ENCODE data around the gene GP2. TPM values are rescaled to one million over a fixed set of nuclear protein-coding genes. Genes with fewer than 3 reads are reported as not detected.

The GP2 gene
- total RNA-seq, 2 experiments from 2014 or later = not detected

DNA sequence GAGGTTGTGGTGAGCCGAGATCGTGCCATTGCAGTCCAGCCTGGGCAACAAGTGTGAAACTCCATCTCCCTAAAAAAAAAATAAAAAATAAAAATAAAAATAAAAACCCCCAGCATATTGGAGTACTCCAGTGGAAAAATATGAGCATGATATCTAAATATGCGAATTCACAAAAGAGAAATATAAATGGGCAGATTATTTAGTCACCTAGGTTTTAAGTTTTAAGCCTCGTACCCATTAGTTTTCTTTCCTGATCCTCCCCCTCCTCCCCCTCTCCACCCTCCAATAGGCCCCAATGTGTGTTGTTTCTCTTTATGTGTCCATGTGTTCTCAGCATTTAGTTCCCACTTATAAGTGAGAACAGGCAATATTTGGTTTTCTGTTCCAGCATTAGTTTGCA is 62.3 kb downstream of the GP2 start:
- no peaks in the 10 kb centered on the region for H3K36me3 ChIP-seq (ENCODE audit: insufficient read depth, low read length)
- Mint-ChIP-seq H3K9me3 (no peaks in the 10 kb centered on the region), H3K36me3 (ENCODE audit: low read depth) (no peaks in the 10 kb centered on the region), H3K27me3 (peaks cover 5% of the 10 kb centered on the region), H3K4me1 (ENCODE audit: low read depth) (no peaks in the 10 kb centered on the region), H3K4me3 (no peak overlapping the region), H3K27ac (no peak overlapping the region)
- POLR2A ChIA-PET = no interaction called here
- no peak overlapping the region for H3K4me3 ChIP-seq (ENCODE audit: low read length)
- H3K9me3 ChIP-seq (ENCODE audit: control insufficient read depth in 1 of 2, insufficient read depth in 1 of 2, low read length in 2 of 2) = no peaks in the 10 kb centered on the region
- no peak overlapping the region for H3K27ac ChIP-seq (ENCODE audit: low read depth in 1 of 2, low read length in 2 of 2)
- no peaks in the 10 kb centered on the region for H3K27me3 ChIP-seq (ENCODE audit: control insufficient read depth in 1 of 2, insufficient read depth in 2 of 2, low read length in 2 of 2)
- H3K4me1 ChIP-seq (ENCODE audit: insufficient read depth, low read length) = no peaks in the 10 kb centered on the region
- CTCF ChIA-PET = no interaction called here
- TF ChIP-seq, protein P1, sequence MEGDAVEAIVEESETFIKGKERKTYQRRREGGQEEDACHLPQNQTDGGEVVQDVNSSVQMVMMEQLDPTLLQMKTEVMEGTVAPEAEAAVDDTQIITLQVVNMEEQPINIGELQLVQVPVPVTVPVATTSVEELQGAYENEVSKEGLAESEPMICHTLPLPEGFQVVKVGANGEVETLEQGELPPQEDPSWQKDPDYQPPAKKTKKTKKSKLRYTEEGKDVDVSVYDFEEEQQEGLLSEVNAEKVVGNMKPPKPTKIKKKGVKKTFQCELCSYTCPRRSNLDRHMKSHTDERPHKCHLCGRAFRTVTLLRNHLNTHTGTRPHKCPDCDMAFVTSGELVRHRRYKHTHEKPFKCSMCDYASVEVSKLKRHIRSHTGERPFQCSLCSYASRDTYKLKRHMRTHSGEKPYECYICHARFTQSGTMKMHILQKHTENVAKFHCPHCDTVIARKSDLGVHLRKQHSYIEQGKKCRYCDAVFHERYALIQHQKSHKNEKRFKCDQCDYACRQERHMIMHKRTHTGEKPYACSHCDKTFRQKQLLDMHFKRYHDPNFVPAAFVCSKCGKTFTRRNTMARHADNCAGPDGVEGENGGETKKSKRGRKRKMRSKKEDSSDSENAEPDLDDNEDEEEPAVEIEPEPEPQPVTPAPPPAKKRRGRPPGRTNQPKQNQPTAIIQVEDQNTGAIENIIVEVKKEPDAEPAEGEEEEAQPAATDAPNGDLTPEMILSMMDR (IDR thresholded peaks at IDR 0.05) = no peak
- DNase-seq = no peak
- intact Hi-C loops (cut with DNase I, micrococcal nuclease) = no loop called here
- ATAC-seq (ENCODE audit: poor library complexity) = no peak

DNA sequence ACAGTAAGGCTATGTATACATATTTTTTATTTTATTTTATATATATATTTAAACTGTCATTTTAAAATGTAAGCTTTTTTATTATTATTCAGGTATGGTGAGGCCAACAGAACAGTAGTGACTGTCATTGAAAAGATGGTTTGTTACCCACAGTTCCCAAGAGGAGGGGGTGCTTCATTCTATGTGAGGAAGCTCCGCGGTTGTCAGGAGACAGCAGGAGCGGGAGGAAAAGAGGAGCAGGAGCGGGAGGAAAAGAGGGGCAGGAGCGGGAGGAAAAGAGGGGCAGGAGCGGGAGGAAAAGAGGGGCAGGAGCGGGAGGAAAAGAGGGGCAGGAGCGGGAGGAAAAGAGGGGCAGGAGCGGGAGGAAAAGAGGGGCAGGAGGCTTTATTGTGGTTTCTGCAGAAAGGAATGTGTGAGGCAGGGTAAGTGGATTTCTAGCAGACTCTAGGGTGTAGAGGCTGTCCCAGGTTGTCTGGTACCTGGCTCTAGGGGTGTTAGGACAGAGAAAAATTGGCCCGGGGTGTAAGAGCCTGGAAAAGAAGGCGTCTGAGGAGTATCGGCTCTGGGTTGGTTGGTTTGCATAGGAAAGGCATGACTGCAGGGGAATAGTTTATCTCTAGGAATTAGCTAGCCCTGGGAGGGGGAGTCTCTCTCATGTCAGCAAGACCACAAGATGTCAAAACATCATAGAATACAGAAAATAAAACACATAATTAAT is 64.0 kb downstream of the GP2 start:
- no peak overlapping the region for H3K27ac Mint-ChIP-seq
- H3K4me3 Mint-ChIP-seq = no peak overlapping the region
- no peaks in the 10 kb centered on the region for H3K4me1 ChIP-seq (ENCODE audit: insufficient read depth, low read length)
- H3K36me3 Mint-ChIP-seq (ENCODE audit: low read depth) = no peaks in the 10 kb centered on the region
- ChIA-PET CTCF (no interaction called here), POLR2A (no interaction called here)
- TF ChIP-seq, protein P1 (IDR thresholded peaks at IDR 0.05) = no peak
- DNase-seq = no peak
- H3K27me3 Mint-ChIP-seq = peaks cover 5% of the 10 kb centered on the region
- H3K9me3 ChIP-seq (ENCODE audit: control insufficient read depth in 1 of 2, insufficient read depth in 1 of 2, low read length in 2 of 2) = no peaks in the 10 kb centered on the region
- H3K9me3 Mint-ChIP-seq = no peaks in the 10 kb centered on the region
- intact Hi-C loops (cut with DNase I, micrococcal nuclease) = no loop called here
- ATAC-seq (ENCODE audit: poor library complexity) = no peak
- H3K4me3 ChIP-seq (ENCODE audit: low read length) = no peak overlapping the region
- no peaks in the 10 kb centered on the region for H3K36me3 ChIP-seq (ENCODE audit: insufficient read depth, low read length)
- H3K4me1 Mint-ChIP-seq (ENCODE audit: low read depth) = no peaks in the 10 kb centered on the region
- no peak overlapping the region for H3K27ac ChIP-seq (ENCODE audit: low read depth in 1 of 2, low read length in 2 of 2)
- no peaks in the 10 kb centered on the region for H3K27me3 ChIP-seq (ENCODE audit: control insufficient read depth in 1 of 2, insufficient read depth in 2 of 2, low read length in 2 of 2)

DNA sequence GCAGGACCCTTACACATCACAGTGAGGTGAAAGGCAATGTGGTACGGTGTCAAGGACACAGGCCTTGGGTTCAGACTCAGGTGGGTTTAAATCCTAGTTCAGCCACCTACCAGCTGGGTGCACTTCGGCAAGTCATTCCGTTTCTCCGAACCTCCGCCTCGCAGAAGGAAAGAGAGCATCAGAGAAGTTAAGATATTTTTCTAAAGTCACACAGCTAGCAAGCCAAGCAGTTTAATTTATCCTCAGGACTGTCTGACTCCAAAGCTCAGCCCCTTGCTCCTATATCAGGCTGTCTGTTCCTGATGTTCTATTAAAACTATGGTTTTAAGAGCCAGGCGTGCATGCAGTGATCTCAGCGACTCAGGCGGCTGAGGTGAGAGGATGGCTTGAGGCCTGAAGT is 65.1 kb downstream of the GP2 start:
- Mint-ChIP-seq H3K9me3 (no peaks in the 10 kb centered on the region), H3K36me3 (ENCODE audit: low read depth) (no peaks in the 10 kb centered on the region), H3K4me1 (ENCODE audit: low read depth) (no peaks in the 10 kb centered on the region), H3K27me3 (peaks cover 5% of the 10 kb centered on the region), H3K4me3 (no peak overlapping the region), H3K27ac (no peak overlapping the region)
- no peaks in the 10 kb centered on the region for H3K4me1 ChIP-seq (ENCODE audit: insufficient read depth, low read length)
- H3K27me3 ChIP-seq (ENCODE audit: control insufficient read depth in 1 of 2, insufficient read depth in 2 of 2, low read length in 2 of 2) = no peaks in the 10 kb centered on the region
- ATAC-seq (ENCODE audit: poor library complexity) = no peak
- H3K36me3 ChIP-seq (ENCODE audit: insufficient read depth, low read length) = no peaks in the 10 kb centered on the region
- intact Hi-C loops (cut with DNase I, micrococcal nuclease) = no loop called here
- TF ChIP-seq, protein P1 (IDR thresholded peaks at IDR 0.05) = no peak
- H3K27ac ChIP-seq (ENCODE audit: low read depth in 1 of 2, low read length in 2 of 2) = no peak overlapping the region
- H3K9me3 ChIP-seq (ENCODE audit: control insufficient read depth in 1 of 2, insufficient read depth in 1 of 2, low read length in 2 of 2) = no peaks in the 10 kb centered on the region
- ChIA-PET CTCF (no interaction called here), POLR2A (no interaction called here)
- no peak overlapping the region for H3K4me3 ChIP-seq (ENCODE audit: low read length)
- no peak for DNase-seq
